WTC11 (cell line): ENCODE results near the gene PRKN. TPM values are rescaled to one million over a fixed set of nuclear protein-coding genes. Genes with fewer than 3 reads are reported as not detected.

ENCODE experiments used
- ATAC-seq: fragments of 200-7000 bp; cut with Tn5 transposase; 2 replicates; pipeline ENCODE4 v1.10.0; 2021; ENCODE audit warnings: mild to moderate bottlenecking, moderate library complexity
- CTCF ChIA-PET: fragments of 300-600 bp; sonication (Branson Sonifier 250); formaldehyde crosslinking; loops from one replicate; lab custom pipeline; 2021; ENCODE audit warnings: antibody characterized with exemption; lab: Charles Lee
- POLR2A ChIA-PET: fragments of 350-600 bp; sonication (Branson Sonifier 250); formaldehyde crosslinking; loops from one replicate; lab custom pipeline; 2021; ENCODE audit warnings: antibody characterized with exemption; lab: Charles Lee
- DNase-seq: peaks from one replicate; pipeline ENCODE4 v3.0.0; 2021; ENCODE audit warnings: low spot score
- H3K27ac Mint-ChIP-seq: 2 replicates; pipeline ENCODE4 v1.8.0; 2021; ENCODE audit warnings: mixed read lengths
- H3K27me3 Mint-ChIP-seq: 2 replicates; pipeline ENCODE4 v1.8.0; 2021; ENCODE audit warnings: low read depth, mild to moderate bottlenecking, moderate library complexity, mixed read lengths
- H3K36me3 Mint-ChIP-seq: 2 replicates; pipeline ENCODE4 v1.8.0; 2021; ENCODE audit warnings: mixed read lengths
- H3K4me1 Mint-ChIP-seq: 2 replicates; pipeline ENCODE4 v1.8.0; 2022; ENCODE audit warnings: mixed read lengths
- H3K4me3 Mint-ChIP-seq: 2 replicates; pipeline ENCODE4 v1.8.0; 2021; ENCODE audit warnings: mild to moderate bottlenecking, moderate library complexity, mixed read lengths
- H3K9me3 Mint-ChIP-seq: 2 replicates; pipeline ENCODE4 v1.8.0; 2021; ENCODE audit warnings: mixed read lengths
- ATF1 ChIP-seq: sonication (generic); formaldehyde crosslinking; IDR thresholded peaks from 2 replicates; pipeline ENCODE4 v1.8.1; 2023; ENCODE audit warnings: mild to moderate bottlenecking, moderate library complexity, missing genetic modification reagents
- CBFB ChIP-seq: sonication (generic); formaldehyde crosslinking; IDR thresholded peaks from 2 replicates; pipeline ENCODE4 v1.8.1; 2022; ENCODE audit warnings: mild to moderate bottlenecking, low read depth, missing genetic modification reagents
- CREM ChIP-seq: sonication (generic); formaldehyde crosslinking; IDR thresholded peaks from 2 replicates; pipeline ENCODE4 v1.8.1; 2022; ENCODE audit warnings: mild to moderate bottlenecking, missing genetic modification reagents, moderate library complexity
- FOXP1 ChIP-seq: sonication (generic); formaldehyde crosslinking; IDR thresholded peaks from 2 replicates; pipeline ENCODE4 v1.8.0; 2022; ENCODE audit warnings: missing genetic modification reagents, mild to moderate bottlenecking, moderate library complexity, borderline replicate concordance
- GTF2I ChIP-seq: fragments of 250-450 bp; sonication (Bioruptor Pico); conservative IDR thresholded peaks from 2 replicates; pipeline ENCODE4 v1.4.0; 2021; ENCODE audit warnings: mild to moderate bottlenecking
- RORB ChIP-seq: fragments of 250-450 bp; sonication (Bioruptor Pico); IDR thresholded peaks from 2 replicates; pipeline ENCODE4 v1.9.0; 2021; ENCODE audit warnings: mild to moderate bottlenecking
- SMAD4 ChIP-seq: sonication (generic); formaldehyde crosslinking; IDR thresholded peaks from 2 replicates; pipeline ENCODE4 v1.8.0; 2022; ENCODE audit warnings: mild to moderate bottlenecking, missing genetic modification reagents
- SOX15 ChIP-seq: fragments of 250-450 bp; sonication (Bioruptor Pico); IDR thresholded peaks from 2 replicates; pipeline ENCODE4 v1.9.0; 2021; ENCODE audit warnings: mild to moderate bottlenecking
- TEAD4 ChIP-seq: sonication (generic); formaldehyde crosslinking; IDR thresholded peaks from 2 replicates; pipeline ENCODE4 v1.8.0; 2022; ENCODE audit warnings: mild to moderate bottlenecking, missing genetic modification reagents
- TP53 ChIP-seq: sonication (generic); formaldehyde crosslinking; IDR thresholded peaks from 2 replicates; pipeline ENCODE4 v1.8.1; 2023; ENCODE audit warnings: mild to moderate bottlenecking, missing genetic modification reagents
- ZNF396 ChIP-seq: fragments of 250-450 bp; sonication (Bioruptor Pico); IDR thresholded peaks from 2 replicates; pipeline ENCODE4 v1.8.0; 2021; ENCODE audit warnings: mild to moderate bottlenecking, moderate library complexity, borderline replicate concordance
- total RNA-seq: library from RNA; stranded (reverse); gene quantifications from 3 replicates; pipeline ENCODE4 v1.2.3, GENCODE V29; 2021
- TF ChIP-seq, protein P1 (sequence below): sonication (generic); formaldehyde crosslinking; IDR thresholded peaks from 2 replicates; pipeline ENCODE4 v1.8.1; 2022; ENCODE audit warnings: mild to moderate bottlenecking, moderate library complexity, missing genetic modification reagents
- TF ChIP-seq, protein P2 (sequence below): fragments of 200-600 bp; IDR thresholded peaks from 2 replicates; pipeline ENCODE4 v1.8.0; 2022; ENCODE audit warnings: antibody characterized with exemption
- TF ChIP-seq, protein P3 (sequence below): sonication (generic); formaldehyde crosslinking; conservative IDR thresholded peaks from 2 replicates; pipeline ENCODE4 v1.8.1; 2023; ENCODE audit warnings: mild to moderate bottlenecking, low read depth, missing genetic modification reagents, moderate library complexity
- TF ChIP-seq, protein P4 (sequence below): sonication (generic); formaldehyde crosslinking; IDR thresholded peaks from 2 replicates; pipeline ENCODE4 v1.8.1; 2022; ENCODE audit warnings: low read depth, missing genetic modification reagents, borderline replicate concordance
- TF ChIP-seq, protein P5 (sequence below): sonication (generic); formaldehyde crosslinking; IDR thresholded peaks from 2 replicates; pipeline ENCODE4 v1.8.0; 2023; ENCODE audit warnings: mild to moderate bottlenecking, missing genetic modification reagents

PRKN gene
- total RNA-seq, 1 experiment from 2014 or later = 0.59 TPM

DNA sequence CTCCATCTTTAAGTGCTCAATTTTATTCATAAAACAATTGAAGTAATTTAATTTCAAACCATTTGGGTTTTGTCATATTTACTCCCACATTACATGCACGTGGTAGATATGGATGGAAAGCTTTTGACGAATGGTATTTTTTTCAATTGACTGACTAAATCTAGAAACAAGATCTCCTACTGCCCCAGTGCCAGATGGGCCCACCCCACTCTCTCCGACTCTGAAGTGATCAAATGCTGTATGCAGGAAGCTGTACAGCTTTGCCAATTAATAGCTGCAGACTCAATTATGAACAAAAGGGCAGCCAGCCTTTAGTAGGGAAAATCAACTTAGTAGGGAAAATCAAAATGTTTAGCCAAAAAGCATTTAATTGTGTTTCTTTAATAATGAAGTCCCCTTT, 46.4 kb upstream of the PRKN start:
- no peak overlapping the region for H3K4me3 Mint-ChIP-seq
- CTCF ChIA-PET = no interaction called here
- peaks cover 2% of the 10 kb centered on the region for H3K9me3 Mint-ChIP-seq
- H3K27ac Mint-ChIP-seq = no peak overlapping the region
- no peak for DNase-seq
- H3K36me3 Mint-ChIP-seq = no peaks in the 10 kb centered on the region
- TF ChIP-seq RORB (CRISPR knock-in tag) = no peak
- no peak for TF ChIP-seq SOX15 (CRISPR knock-in tag)
- TF ChIP-seq, protein P1, sequence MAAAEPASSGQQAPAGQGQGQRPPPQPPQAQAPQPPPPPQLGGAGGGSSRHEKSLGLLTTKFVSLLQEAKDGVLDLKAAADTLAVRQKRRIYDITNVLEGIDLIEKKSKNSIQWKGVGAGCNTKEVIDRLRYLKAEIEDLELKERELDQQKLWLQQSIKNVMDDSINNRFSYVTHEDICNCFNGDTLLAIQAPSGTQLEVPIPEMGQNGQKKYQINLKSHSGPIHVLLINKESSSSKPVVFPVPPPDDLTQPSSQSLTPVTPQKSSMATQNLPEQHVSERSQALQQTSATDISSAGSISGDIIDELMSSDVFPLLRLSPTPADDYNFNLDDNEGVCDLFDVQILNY (CRISPR knock-in tag) = no peak
- TF ChIP-seq, protein P2, sequence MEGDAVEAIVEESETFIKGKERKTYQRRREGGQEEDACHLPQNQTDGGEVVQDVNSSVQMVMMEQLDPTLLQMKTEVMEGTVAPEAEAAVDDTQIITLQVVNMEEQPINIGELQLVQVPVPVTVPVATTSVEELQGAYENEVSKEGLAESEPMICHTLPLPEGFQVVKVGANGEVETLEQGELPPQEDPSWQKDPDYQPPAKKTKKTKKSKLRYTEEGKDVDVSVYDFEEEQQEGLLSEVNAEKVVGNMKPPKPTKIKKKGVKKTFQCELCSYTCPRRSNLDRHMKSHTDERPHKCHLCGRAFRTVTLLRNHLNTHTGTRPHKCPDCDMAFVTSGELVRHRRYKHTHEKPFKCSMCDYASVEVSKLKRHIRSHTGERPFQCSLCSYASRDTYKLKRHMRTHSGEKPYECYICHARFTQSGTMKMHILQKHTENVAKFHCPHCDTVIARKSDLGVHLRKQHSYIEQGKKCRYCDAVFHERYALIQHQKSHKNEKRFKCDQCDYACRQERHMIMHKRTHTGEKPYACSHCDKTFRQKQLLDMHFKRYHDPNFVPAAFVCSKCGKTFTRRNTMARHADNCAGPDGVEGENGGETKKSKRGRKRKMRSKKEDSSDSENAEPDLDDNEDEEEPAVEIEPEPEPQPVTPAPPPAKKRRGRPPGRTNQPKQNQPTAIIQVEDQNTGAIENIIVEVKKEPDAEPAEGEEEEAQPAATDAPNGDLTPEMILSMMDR = no peak
- no peak for TF ChIP-seq ZNF396
- TF ChIP-seq CREM = no peak
- TF ChIP-seq, protein P3, sequence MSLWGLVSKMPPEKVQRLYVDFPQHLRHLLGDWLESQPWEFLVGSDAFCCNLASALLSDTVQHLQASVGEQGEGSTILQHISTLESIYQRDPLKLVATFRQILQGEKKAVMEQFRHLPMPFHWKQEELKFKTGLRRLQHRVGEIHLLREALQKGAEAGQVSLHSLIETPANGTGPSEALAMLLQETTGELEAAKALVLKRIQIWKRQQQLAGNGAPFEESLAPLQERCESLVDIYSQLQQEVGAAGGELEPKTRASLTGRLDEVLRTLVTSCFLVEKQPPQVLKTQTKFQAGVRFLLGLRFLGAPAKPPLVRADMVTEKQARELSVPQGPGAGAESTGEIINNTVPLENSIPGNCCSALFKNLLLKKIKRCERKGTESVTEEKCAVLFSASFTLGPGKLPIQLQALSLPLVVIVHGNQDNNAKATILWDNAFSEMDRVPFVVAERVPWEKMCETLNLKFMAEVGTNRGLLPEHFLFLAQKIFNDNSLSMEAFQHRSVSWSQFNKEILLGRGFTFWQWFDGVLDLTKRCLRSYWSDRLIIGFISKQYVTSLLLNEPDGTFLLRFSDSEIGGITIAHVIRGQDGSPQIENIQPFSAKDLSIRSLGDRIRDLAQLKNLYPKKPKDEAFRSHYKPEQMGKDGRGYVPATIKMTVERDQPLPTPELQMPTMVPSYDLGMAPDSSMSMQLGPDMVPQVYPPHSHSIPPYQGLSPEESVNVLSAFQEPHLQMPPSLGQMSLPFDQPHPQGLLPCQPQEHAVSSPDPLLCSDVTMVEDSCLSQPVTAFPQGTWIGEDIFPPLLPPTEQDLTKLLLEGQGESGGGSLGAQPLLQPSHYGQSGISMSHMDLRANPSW = no peak
- TF ChIP-seq, all 79 proteins: peak for 0
- H3K4me1 Mint-ChIP-seq = no peaks in the 10 kb centered on the region
- POLR2A ChIA-PET = no interaction called here
- no peak for ATAC-seq
- H3K27me3 Mint-ChIP-seq = no peaks in the 10 kb centered on the region

DNA sequence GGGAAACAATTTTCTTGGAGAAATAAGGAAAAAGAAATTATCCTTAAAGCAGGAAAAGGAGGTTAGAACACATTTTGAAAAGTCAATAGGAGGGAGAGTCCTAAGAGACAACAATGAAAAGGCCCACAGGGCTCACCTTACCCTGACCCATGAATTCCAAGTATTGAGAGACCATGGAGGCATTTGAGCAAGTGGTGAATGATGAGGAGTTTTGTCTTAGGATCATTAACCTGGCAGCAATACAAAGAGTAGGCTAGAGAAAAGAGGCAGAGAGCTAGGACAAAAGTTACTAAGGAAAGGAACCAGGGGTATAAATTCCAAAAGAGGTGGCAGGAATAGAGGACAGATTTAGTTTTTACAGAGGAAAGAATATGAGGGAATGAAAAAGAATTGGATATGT, 44.9 kb upstream of the PRKN start:
- H3K27ac Mint-ChIP-seq = no peak overlapping the region
- H3K4me3 Mint-ChIP-seq = no peak overlapping the region
- no peaks in the 10 kb centered on the region for H3K9me3 Mint-ChIP-seq
- no peaks in the 10 kb centered on the region for H3K27me3 Mint-ChIP-seq
- ChIA-PET POLR2A (no interaction called here), CTCF (no interaction called here)
- no peak for DNase-seq
- H3K36me3 Mint-ChIP-seq = no peaks in the 10 kb centered on the region
- H3K4me1 Mint-ChIP-seq = no peaks in the 10 kb centered on the region
- no peak for ATAC-seq
- no peak for TF ChIP-seq TP53 (CRISPR knock-in tag)
- TF ChIP-seq, protein P4, sequence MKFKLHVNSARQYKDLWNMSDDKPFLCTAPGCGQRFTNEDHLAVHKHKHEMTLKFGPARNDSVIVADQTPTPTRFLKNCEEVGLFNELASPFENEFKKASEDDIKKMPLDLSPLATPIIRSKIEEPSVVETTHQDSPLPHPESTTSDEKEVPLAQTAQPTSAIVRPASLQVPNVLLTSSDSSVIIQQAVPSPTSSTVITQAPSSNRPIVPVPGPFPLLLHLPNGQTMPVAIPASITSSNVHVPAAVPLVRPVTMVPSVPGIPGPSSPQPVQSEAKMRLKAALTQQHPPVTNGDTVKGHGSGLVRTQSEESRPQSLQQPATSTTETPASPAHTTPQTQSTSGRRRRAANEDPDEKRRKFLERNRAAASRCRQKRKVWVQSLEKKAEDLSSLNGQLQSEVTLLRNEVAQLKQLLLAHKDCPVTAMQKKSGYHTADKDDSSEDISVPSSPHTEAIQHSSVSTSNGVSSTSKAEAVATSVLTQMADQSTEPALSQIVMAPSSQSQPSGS (CRISPR knock-in tag) = no peak
- TF ChIP-seq, protein P5, sequence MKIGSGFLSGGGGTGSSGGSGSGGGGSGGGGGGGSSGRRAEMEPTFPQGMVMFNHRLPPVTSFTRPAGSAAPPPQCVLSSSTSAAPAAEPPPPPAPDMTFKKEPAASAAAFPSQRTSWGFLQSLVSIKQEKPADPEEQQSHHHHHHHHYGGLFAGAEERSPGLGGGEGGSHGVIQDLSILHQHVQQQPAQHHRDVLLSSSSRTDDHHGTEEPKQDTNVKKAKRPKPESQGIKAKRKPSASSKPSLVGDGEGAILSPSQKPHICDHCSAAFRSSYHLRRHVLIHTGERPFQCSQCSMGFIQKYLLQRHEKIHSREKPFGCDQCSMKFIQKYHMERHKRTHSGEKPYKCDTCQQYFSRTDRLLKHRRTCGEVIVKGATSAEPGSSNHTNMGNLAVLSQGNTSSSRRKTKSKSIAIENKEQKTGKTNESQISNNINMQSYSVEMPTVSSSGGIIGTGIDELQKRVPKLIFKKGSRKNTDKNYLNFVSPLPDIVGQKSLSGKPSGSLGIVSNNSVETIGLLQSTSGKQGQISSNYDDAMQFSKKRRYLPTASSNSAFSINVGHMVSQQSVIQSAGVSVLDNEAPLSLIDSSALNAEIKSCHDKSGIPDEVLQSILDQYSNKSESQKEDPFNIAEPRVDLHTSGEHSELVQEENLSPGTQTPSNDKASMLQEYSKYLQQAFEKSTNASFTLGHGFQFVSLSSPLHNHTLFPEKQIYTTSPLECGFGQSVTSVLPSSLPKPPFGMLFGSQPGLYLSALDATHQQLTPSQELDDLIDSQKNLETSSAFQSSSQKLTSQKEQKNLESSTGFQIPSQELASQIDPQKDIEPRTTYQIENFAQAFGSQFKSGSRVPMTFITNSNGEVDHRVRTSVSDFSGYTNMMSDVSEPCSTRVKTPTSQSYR (CRISPR knock-in tag) = no peak

DNA sequence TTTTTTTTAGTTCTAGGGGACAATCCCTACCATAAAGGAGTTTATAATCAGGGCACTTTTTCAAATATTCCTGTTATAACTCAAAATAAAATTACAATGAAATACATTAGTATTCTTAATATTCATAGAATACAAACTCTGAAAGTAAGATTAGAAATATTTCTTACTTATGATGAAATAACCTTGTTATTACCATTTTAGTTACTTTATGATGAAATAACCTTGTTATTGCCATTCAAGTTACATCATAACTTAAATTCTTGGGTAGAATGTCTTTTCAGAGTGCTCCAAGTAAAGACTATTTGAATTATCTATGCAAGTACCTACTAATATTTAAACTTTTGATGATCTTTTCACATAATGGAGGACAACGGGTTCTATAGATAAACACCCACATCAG, 43.4 kb upstream of the PRKN start:
- Mint-ChIP-seq H3K4me1 (no peaks in the 10 kb centered on the region), H3K4me3 (no peak overlapping the region), H3K27ac (no peak overlapping the region), H3K36me3 (no peaks in the 10 kb centered on the region), H3K27me3 (no peaks in the 10 kb centered on the region), H3K9me3 (no peaks in the 10 kb centered on the region)
- TF ChIP-seq FOXP1 (no peak), CBFB (CRISPR knock-in tag) (no peak), TEAD4 (CRISPR knock-in tag) (no peak), SMAD4 (CRISPR knock-in tag) (no peak), TP53 (CRISPR knock-in tag) (no peak), GTF2I (CRISPR knock-in tag) (no peak), ATF1 (CRISPR knock-in tag) (no peak)
- TF ChIP-seq, protein P3 = no peak
- ChIA-PET CTCF (no interaction called here), POLR2A (no interaction called here)
- no peak for DNase-seq
- no peak for ATAC-seq
